Psoas muscle (tissue), 8 donors: ENCODE data around the gene DGKB. TPM values are rescaled to one million over a fixed set of nuclear protein-coding genes. Genes with fewer than 3 reads are reported as not detected.
A peak's percentile ranks its signal among the peaks of the same experiment; 100 is the strongest.

Source experiments
- ATAC-seq, 4 donors: fragments of 200-7000 bp; cut with Tn5 transposase; one replicate each; pipeline ENCODE4 v1.9.1; 2020; ENCODE audit warnings: moderate library complexity in 3 of 4, mild to moderate bottlenecking in 2 of 4
- DNase-seq, 2 donors: peaks; one replicate each; pipeline ENCODE4 v3.0.0-alpha.2; 2020
- H3K27ac ChIP-seq: fragments of 200-600 bp; one replicate; pipeline ENCODE4 v1.8.0; 2022
- H3K27me3 ChIP-seq, 3 donors: fragments of 200-600 bp in 1 of 3; one replicate each; pipeline versions ENCODE4 v1.6.1 to v1.8.0; 2013 to 2022; ENCODE audit warnings: low read length in 2 of 3, mild to moderate bottlenecking in 2 of 3, moderate library complexity in 1 of 3; ENCODE audit not compliant: insufficient read depth in 3 of 3
- H3K36me3 ChIP-seq, 2 donors: fragments of 200-600 bp in 1 of 2; one replicate each; pipeline versions ENCODE4 v1.6.1 to v1.8.0; 2013 to 2022; ENCODE audit warnings: low read depth in 1 of 2, mild to moderate bottlenecking in 1 of 2, moderate library complexity in 1 of 2; ENCODE audit not compliant: insufficient read depth in 1 of 2
- H3K4me1 ChIP-seq: fragments of 200-600 bp; one replicate; pipeline ENCODE4 v1.8.0; 2022
- H3K4me3 ChIP-seq: fragments of 200-600 bp; one replicate; pipeline ENCODE4 v1.8.0; 2022; ENCODE audit warnings: mild to moderate bottlenecking
- H3K9me3 ChIP-seq: fragments of 200-600 bp; one replicate; pipeline ENCODE4 v1.8.0; 2022
- CTCF ChIP-seq: fragments of 200-600 bp; IDR thresholded peaks from one replicate; pipeline ENCODE4 v1.8.0; 2022; ENCODE audit warnings: antibody characterized with exemption
- WGBS, 3 donors: extraction: QIAGEN DNeasy Blood & Tissue Kit; methylation state at CpG; one replicate each; pipeline versions ENCODE4 v1.1.6 to v1.1.7; 2013; 5-methylcytosine and 5-hydroxymethylcytosine counted together
- intact Hi-C, 2 donors: fragments of 100-400 bp; cut with DNase I; formaldehyde crosslinking; loops; one replicate each; pipeline versions ENCODE4 v1.11.0 to v1.14.2; 2022
- polyA plus RNA-seq, 3 donors: library from polyadenylated mRNA; stranded (reverse); fragments of 200-250 nt; gene quantifications; one replicate each; pipeline ENCODE4 v1.2.3, GENCODE V29; 2013
- total RNA-seq, 4 donors: library from RNA; stranded (reverse); fragmentation: NEBNext Ultra II Directional in 2 of 4; extraction: Animal tissue kit (Norgen Biotek cat#: 25700) in 2 of 4; gene quantifications; one replicate each; pipeline versions ENCODE4 v1.2.1 to v1.2.4, GENCODE V29; 2021 to 2023
- donor health status: healthy with polysubstance abuse.
- donor health status: DM: no; HTN: no; CAD: no; lungs with moderate emphysema.
- donor health status: Bipolar disorder and iron deficiency.
- donor health status: healthy.
- donor health status: DM: yes; HTN: yes; CAD: no.
- donor health status: DM: no; HTN: no; CAD: no.
- donor health status: DM: no; HTN: no; CAD: no.
- donor health status: DM: yes; HTN: yes; CAD: no.

DGKB gene
- total and polyA plus RNA-seq, 7 donors, result 0.01 to 0.26 (median 0.04) TPM; not detected in 2

- H3K36me3 ChIP-seq, result no peaks in the 10 kb centered on the region
- H3K27me3 ChIP-seq, result no peaks in the 10 kb centered on the region
- ATAC-seq (peak in 3 of 4 donors; percentile 35 to 62 (median 45)), DNase-seq (no peak)
- intact Hi-C loops, result loop anchor here (1.0 to 10.0 kb wide), 3 partner anchors 45 to 73 kb away; no protein-coding TSS in a partner anchor
- peaks cover 25% of the 10 kb centered on the region for H3K4me1 ChIP-seq
- no peaks in the 10 kb centered on the region for H3K9me3 ChIP-seq
- WGBS, 3 donors, result 3 to 14% (median 14%) methylated on average over 1 of the region's 1 CpG
- TF ChIP-seq CTCF, result no peak
- H3K27ac ChIP-seq, result peak overlapping the region; percentile 89
- H3K4me3 ChIP-seq, result peak overlapping the region; percentile 23
Measured at GRCh38 chr7:14762561-14762960, 140.0 kb downstream of the DGKB start.

DNA sequence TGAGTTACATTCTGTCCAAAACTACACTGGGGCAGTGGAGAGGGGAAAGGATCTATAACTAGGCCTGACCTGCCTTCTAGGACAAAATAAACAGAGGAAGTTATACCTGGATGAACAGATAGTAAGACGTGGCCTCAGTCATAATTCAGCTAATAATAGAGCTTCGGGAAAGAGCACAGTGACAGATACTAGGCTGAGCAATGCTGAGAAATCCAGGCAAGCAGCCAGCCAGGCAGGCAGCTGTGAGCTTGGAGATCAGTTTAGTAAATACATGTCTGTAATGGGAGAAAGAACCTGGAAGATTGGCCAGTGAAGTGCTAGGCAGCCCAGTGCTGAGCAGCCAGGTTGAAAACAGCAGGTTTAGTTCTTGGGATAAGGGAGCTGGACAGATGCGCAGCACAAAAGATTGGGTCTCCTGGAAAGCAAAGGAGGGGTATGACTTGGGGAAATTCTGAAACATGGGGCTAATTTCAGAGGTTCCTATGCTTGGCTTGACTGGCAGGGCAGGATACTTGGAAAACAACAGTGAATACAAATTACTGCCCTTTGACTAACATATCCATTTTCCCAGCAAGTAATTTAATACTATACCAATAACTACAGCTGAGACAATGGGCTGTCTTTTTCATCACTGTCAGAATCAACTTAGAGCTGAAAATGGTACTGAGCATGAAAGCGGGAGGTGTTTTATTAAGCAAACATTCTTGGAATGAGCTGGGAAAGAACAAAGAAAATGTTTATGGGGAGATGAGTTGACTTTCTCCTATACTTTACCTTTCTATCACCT lies 140.8 kb downstream of the DGKB start:
- H3K9me3 ChIP-seq, result no peaks in the 10 kb centered on the region
- peak overlapping the region; percentile 89 for H3K27ac ChIP-seq
- H3K36me3 ChIP-seq, result no peaks in the 10 kb centered on the region
- peak; percentile 82 to 89 for DNase-seq
- peak; percentile 97 to 99 (median 98) for ATAC-seq
- H3K27me3 ChIP-seq, result no peaks in the 10 kb centered on the region
- intact Hi-C loops, result loop anchor here (1.0 to 10.0 kb wide), 3 partner anchors 44 to 74 kb away; no protein-coding TSS in a partner anchor
- WGBS, 3 donors, result 14 to 29% (median 21%) methylated on average over 4 of the region's 4 CpGs
- peaks cover 25% of the 10 kb centered on the region for H3K4me1 ChIP-seq
- H3K4me3 ChIP-seq, result peak overlapping the region; percentile 23
- TF ChIP-seq CTCF, result no peak

GRCh38 chr7:14760730-14761478 lies 141.6 kb downstream of the DGKB start:
- Histone ChIP-seq H3K9me3 (no peaks in the 10 kb centered on the region), H3K4me1 (peaks cover 25% of the 10 kb centered on the region), H3K4me3 (no peak overlapping the region), H3K36me3 (no peaks in the 10 kb centered on the region), H3K27ac (peak overlapping the region; percentile 89), H3K27me3 (no peaks in the 10 kb centered on the region)
- no peak for TF ChIP-seq CTCF
- no peak for ATAC-seq
- intact Hi-C loops, result loop anchor here (5.0 to 10.0 kb wide), 2 partner anchors 44 to 74 kb away; no protein-coding TSS in a partner anchor
- DNase-seq, result no peak
- 68 to 83% (median 74%) methylated on average over 3 of the region's 3 CpGs for WGBS, 3 donors

DNA sequence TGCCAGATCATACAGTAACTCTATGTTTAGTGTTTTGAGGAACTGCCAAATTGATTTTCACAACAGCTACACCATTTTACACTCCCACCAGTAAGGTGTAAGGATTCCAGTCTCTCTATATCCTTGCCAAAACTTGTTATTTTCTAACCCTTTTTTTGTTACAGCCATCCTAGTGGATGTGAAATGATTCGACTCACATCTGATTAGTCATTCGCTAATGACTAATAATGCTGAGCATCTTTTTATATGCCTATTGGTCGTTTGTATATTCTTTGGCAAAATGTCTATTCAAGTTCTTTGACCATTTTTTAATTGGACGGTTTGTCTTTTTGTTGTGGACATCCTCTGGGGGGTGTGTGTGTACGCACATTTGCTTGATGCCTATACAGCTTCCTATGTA lies 142.8 kb downstream of the DGKB start:
- no peak for TF ChIP-seq CTCF
- H3K27ac ChIP-seq, result no peak overlapping the region
- ATAC-seq, result no peak
- no peaks in the 10 kb centered on the region for H3K9me3 ChIP-seq
- 88 to 91% (median 90%) methylated on average over 5 of the region's 5 CpGs for WGBS, 3 donors
- DNase-seq, result no peak
- no peaks in the 10 kb centered on the region for H3K36me3 ChIP-seq
- intact Hi-C loops, result loop anchor here (5.0 to 10.0 kb wide), 2 partner anchors 42 to 75 kb away; no protein-coding TSS in a partner anchor
- peaks cover 25% of the 10 kb centered on the region for H3K4me1 ChIP-seq
- H3K4me3 ChIP-seq, result no peak overlapping the region
- no peaks in the 10 kb centered on the region for H3K27me3 ChIP-seq
